SK-N-MC (cell line): ENCODE data around the gene CFAP206.

Experiments
- EZH2 ChIP-seq: fragments of 200-600 bp; sonication (generic); IDR thresholded peaks from one replicate; pipeline ENCODE4 v1.6.1; 2017; ENCODE audit warnings: antibody characterized with exemption
- FOXP2 ChIP-seq: optimal IDR thresholded peaks from 2 replicates; pipeline ENCODE3; 2011; ENCODE audit warnings: mild to moderate bottlenecking, moderate library complexity; ENCODE audit not compliant: insufficient read depth; ENCODE audit errors: extremely low read length, control extremely low read depth
- POLR2AphosphoS5 ChIP-seq: IDR thresholded peaks from 2 replicates; pipeline ENCODE4 v1.6.1; 2012; ENCODE audit warnings: mild to moderate bottlenecking, low read depth, low read length, borderline replicate concordance

DNA sequence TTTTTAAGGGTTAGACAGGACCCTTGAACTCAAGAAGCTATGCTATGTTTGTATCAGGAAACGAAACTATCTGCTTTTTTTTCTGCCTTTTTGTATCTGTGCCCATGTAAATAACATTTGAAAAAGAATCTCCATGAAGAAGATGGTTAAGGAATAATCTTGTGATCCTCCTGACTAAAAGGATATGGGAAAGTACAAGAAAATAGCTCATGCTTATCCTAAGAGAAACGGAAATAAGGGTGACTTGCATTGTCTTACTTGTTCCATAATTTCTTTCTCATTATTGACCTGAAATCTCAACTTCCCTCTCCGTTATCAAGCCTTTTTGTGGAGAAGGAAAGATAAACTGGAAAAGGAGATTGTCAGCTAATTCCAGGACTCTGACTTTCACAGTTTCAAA lies 5.9 kb upstream of the CFAP206 start:
- TF ChIP-seq POLR2AphosphoS5, result no peak
- TF ChIP-seq EZH2, result no peak
- TF ChIP-seq FOXP2, result no peak
